ENCODE results near the gene NCF4.

NCF4 gene

GRCh38 chr22:36816636-36817524, 43.9 kb upstream of the NCF4 start, which contains the start of gene PVALB (continued):
- TF ChIP-seq YY1 (tag by site-specific recombination; IDR thresholded peaks at IDR 0.05) (peak; percentile 40; the same call in 1 of the 2 replicates), ZSCAN18 (tag by site-specific recombination; IDR thresholded peaks at IDR 0.05) (no peak), ZIC2 (tag by site-specific recombination; IDR thresholded peaks at IDR 0.05) (peak; percentile 88), ZNF302 (tag by site-specific recombination; IDR thresholded peaks at IDR 0.05; ENCODE audit: low read depth) (no peak), ELK4 (IDR thresholded peaks at IDR 0.05; ENCODE audit: borderline replicate concordance, low read depth, low read length) (no peak), ZNF792 (tag by site-specific recombination; IDR thresholded peaks at IDR 0.05) (no peak), MZF1 (tag by site-specific recombination; IDR thresholded peaks at IDR 0.05; ENCODE audit: borderline replicate concordance) (no peak), ZNF843 (tag by site-specific recombination; IDR thresholded peaks at IDR 0.05) (no peak), KLF8 (tag by site-specific recombination; IDR thresholded peaks at IDR 0.05) (no peak), ZFP3 (tag by site-specific recombination; IDR thresholded peaks at IDR 0.05; ENCODE audit: low read depth) (no peak), SP3 (tag by site-specific recombination; IDR thresholded peaks at IDR 0.05) (no peak), ZNF473 (tag by site-specific recombination; IDR thresholded peaks at IDR 0.05) (no peak), ZNF561 (tag by site-specific recombination; IDR thresholded peaks at IDR 0.05; ENCODE audit: borderline replicate concordance) (peak; percentile 95), ZNF112 (tag by site-specific recombination; IDR thresholded peaks at IDR 0.05) (no peak), ZFP37 (tag by site-specific recombination; IDR thresholded peaks at IDR 0.05) (no peak), ZBTB7A (tag by site-specific recombination; IDR thresholded peaks at IDR 0.05; ENCODE audit: low read depth) (no peak), ZNF292 (tag by site-specific recombination; IDR thresholded peaks at IDR 0.05; ENCODE audit: borderline replicate concordance, low read depth) (no peak), ZNF341 (tag by site-specific recombination; IDR thresholded peaks at IDR 0.05; ENCODE audit: low read depth) (peak; percentile 96), ZNF335 (tag by site-specific recombination; conservative IDR thresholded peaks at IDR 0.05) (peak; percentile 30), ZNF398 (tag by site-specific recombination; IDR thresholded peaks at IDR 0.05) (peak; percentile 80), ZNF701 (tag by site-specific recombination; IDR thresholded peaks at IDR 0.05) (no peak), OVOL3 (tag by site-specific recombination; IDR thresholded peaks at IDR 0.05) (no peak), ZNF549 (tag by site-specific recombination; IDR thresholded peaks at IDR 0.05) (no peak), GLIS1 (tag by site-specific recombination; IDR thresholded peaks at IDR 0.05) (peak; percentile 45; the same call in 1 of the 2 replicates), HOXD13 (CRISPR knock-in tag; IDR thresholded peaks at IDR 0.05; ENCODE audit: borderline replicate concordance) (no peak), ZFP41 (tag by site-specific recombination; IDR thresholded peaks at IDR 0.05; ENCODE audit: borderline replicate concordance) (no peak), ZBTB8A (tag by site-specific recombination; IDR thresholded peaks at IDR 0.05) (peak; percentile 53), ZNF37A (tag by site-specific recombination; IDR thresholded peaks at IDR 0.05) (peak; percentile 43; the same call in 1 of the 2 replicates), ZNF785 (tag by site-specific recombination; IDR thresholded peaks at IDR 0.05) (no peak)
- TF ChIP-seq, protein P1, sequence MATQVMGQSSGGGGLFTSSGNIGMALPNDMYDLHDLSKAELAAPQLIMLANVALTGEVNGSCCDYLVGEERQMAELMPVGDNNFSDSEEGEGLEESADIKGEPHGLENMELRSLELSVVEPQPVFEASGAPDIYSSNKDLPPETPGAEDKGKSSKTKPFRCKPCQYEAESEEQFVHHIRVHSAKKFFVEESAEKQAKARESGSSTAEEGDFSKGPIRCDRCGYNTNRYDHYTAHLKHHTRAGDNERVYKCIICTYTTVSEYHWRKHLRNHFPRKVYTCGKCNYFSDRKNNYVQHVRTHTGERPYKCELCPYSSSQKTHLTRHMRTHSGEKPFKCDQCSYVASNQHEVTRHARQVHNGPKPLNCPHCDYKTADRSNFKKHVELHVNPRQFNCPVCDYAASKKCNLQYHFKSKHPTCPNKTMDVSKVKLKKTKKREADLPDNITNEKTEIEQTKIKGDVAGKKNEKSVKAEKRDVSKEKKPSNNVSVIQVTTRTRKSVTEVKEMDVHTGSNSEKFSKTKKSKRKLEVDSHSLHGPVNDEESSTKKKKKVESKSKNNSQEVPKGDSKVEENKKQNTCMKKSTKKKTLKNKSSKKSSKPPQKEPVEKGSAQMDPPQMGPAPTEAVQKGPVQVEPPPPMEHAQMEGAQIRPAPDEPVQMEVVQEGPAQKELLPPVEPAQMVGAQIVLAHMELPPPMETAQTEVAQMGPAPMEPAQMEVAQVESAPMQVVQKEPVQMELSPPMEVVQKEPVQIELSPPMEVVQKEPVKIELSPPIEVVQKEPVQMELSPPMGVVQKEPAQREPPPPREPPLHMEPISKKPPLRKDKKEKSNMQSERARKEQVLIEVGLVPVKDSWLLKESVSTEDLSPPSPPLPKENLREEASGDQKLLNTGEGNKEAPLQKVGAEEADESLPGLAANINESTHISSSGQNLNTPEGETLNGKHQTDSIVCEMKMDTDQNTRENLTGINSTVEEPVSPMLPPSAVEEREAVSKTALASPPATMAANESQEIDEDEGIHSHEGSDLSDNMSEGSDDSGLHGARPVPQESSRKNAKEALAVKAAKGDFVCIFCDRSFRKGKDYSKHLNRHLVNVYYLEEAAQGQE (tag by site-specific recombination; IDR thresholded peaks at IDR 0.05) = no peak
- TF ChIP-seq, protein P2, sequence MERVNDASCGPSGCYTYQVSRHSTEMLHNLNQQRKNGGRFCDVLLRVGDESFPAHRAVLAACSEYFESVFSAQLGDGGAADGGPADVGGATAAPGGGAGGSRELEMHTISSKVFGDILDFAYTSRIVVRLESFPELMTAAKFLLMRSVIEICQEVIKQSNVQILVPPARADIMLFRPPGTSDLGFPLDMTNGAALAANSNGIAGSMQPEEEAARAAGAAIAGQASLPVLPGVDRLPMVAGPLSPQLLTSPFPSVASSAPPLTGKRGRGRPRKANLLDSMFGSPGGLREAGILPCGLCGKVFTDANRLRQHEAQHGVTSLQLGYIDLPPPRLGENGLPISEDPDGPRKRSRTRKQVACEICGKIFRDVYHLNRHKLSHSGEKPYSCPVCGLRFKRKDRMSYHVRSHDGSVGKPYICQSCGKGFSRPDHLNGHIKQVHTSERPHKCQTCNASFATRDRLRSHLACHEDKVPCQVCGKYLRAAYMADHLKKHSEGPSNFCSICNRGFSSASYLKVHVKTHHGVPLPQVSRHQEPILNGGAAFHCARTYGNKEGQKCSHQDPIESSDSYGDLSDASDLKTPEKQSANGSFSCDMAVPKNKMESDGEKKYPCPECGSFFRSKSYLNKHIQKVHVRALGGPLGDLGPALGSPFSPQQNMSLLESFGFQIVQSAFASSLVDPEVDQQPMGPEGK (tag by site-specific recombination; IDR thresholded peaks at IDR 0.05) = peak; percentile 48; the same call in 1 of the 2 replicates

Measured in HEK293 (cell line).